Endometrial microvascular endothelial cells (primary cell): ENCODE data around the gene RAB7B. TPM values are rescaled to one million over a fixed set of nuclear protein-coding genes. Genes with fewer than 3 reads are reported as not detected.

Experiments used
- in situ Hi-C: cut with HindIII; loops from 2 replicates; pipeline ENCODE4 v1.10.0; 2017; ENCODE audit warnings: low sequenced_read_pairs, low pct_unique_long_range_greater_than_20kb; ENCODE audit errors: inconsistent ontology term
- total RNA-seq: library from RNA; depleted of rRNA; stranded (reverse); fragments of >200 nt; gene quantifications from one replicate; pipeline ENCODE4 v1.2.3, GENCODE V29; 2015; ENCODE audit errors: inconsistent ontology term

RAB7B gene
- total RNA-seq, 1 donor from 2014 or later, result not detected

DNA sequence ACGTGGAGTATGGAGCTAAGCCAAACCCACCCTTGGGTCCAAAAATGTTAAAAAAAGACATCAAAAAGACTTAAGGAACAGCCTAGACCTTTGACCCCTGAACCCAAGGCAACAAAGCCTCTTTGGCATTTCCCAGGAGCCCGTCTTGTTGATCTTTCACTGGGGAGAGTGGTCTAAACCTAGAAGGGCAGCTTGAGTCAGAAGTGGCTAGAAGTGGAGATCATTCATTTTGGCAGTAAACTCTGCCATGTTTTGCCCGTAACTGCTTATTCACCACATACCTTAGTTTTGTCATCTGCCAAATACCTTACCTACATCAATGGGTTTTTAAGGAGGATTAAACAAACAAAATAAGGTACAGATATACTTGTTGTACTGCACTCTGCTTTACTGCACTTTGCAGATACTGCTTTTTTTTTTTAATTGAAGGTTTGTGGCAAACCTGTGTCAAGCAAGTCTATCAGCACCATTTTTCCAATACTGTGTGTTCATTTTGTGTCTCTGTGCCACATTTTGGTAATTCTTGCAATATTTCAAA is 22.2 kb upstream of the RAB7B start:
- in situ Hi-C loops, result no loop called here

GRCh38 chr1:206023695-206024094 is 20.5 kb upstream of the RAB7B start, which contains the start of gene CTSE:
Gene CTSE (minus strand): TSS chr1:206023895. CDS start chr1:206023791, 104 bp downstream.
- in situ Hi-C loops, result no loop called here

- in situ Hi-C loops, result no loop called here
These were observed 19.6 kb upstream of the RAB7B start for GRCh38 chr1:206022766-206023165.

DNA sequence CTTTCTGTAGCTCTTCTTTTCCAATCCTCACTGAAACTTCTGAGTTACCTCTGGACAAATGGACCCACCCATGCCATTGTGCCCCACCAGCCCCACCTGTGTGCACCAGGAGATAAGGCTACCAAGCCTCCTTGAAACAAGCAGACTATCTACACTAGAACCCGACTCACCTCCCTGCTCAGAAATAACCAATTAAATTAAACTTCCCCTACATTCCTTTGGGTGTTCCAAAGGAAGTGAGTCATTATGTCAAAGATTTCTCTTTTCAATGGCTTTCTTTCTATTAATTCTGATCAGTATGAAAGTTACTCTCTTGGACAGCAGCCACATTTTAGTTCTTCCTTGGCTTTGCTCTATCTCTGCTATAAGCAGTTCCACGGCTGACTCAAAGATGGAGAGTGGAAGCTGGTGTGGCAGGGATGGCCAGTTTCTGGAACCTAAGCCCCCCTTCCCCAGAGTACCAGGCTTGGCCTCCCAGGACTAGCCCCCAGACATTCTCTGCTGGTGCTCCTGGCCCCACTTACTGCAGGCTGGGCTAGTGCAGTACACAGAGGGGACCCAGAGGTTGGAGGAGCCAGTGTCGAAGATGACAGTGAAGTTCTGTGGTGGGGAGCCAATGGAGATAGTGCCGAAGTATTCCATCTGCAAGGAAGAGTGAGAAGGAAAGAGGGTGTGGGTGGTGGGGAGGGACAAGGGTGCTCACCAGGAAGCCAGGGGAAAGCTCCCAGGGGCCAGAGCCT is 18.6 kb upstream of the RAB7B start:
- in situ Hi-C loops, result no loop called here

DNA sequence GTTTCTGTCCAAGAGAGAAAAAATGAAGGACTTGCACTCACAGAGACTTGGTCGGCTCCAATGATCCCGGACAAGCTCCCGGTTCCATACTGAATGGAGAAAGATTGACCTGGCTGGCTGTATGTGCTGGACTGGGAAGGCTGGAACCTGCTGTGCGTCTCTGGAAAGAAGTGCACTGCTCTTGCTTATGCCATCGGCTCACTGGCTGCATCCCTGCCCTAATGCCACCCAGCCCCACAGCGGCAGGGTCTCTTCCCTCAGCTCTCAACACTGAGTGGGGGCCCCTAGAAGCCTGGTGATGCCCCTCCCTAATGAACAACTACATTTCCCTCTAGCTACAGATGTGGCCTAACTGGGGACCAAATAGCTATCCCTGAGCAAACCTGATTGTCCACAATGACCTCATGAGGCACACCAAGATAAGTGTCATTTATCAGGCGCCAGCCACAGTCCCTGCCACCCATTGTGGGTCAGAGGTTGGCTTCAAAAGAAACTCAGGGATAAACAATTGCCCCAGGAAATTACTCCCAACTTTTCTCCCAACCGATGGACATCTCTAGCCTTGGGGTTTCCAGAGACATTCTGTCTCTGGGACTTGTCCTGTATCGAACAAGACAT is 17.9 kb upstream of the RAB7B start:
- in situ Hi-C loops, result no loop called here

DNA sequence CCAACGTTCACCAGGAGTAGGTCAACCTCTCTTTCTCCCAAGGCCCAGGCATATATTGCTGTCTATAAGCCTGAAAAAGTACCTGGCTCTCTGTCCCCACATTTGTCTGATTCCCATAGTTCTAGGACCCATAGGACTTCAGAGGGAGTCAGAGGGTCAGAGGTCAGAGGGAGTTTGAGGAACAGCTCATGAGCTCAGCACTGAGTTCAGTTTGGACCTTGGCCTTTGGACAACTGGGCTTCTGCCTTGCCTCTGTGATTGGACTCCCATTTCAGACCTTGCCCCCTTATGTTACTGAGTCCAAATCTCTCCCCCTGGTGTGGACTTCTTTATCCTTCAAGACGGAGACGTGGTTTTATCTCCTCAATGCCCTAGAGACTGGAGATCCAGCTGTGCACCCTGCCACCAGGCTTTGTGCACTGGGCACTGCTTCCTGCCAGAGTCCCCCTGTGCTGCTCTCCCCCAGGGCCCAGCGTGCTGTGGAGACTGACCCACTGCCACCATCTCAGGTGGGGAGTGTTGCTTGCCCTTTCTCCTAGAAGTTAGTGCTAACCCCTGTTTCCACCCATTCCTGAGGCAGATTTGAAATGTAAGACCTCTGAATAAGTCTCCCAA is 17.3 kb upstream of the RAB7B start:
- in situ Hi-C loops, result no loop called here

GRCh38 chr1:206015071-206015470 is 11.9 kb upstream of the RAB7B start:
- in situ Hi-C loops, result no loop called here

- in situ Hi-C loops, result no loop called here
These were observed 11.4 kb upstream of the RAB7B start for GRCh38 chr1:206014601-206015000.

DNA sequence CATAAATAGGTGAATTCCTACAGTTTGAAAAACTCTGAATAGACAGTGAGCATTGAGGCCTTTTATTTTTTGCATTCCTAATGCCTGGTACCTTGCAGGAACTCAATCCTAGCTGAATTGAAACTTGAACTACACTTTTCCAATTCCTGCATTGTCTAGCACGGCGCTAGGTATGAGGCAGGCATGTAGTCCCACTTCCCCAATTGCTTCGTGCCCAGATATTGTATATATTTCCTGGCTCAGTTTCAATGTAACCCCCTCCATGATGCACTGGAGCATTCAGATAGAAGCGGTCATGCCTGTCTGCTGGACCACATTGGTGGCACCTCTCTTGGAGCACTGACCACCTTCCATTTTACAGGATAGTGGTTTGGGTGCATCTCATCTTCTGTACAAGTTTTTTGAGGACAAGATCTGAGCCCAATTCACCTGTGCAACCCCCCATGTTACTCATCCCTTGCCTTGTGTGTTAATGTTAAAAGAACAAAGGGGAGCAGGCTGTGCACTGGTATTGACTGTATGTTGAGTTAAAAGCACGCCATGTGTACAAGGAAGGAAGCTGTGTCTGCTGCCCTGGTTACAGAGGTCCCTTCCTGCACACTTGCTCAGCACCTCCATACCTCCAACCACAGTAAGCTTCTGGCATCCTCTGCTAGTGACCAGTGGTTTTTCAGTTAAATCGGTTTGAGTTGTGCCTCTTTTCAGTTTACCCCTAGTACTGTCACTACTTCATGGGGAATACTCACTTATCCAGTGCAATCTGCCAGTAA is 10.0 kb upstream of the RAB7B start:
- in situ Hi-C loops, result no loop called here

DNA sequence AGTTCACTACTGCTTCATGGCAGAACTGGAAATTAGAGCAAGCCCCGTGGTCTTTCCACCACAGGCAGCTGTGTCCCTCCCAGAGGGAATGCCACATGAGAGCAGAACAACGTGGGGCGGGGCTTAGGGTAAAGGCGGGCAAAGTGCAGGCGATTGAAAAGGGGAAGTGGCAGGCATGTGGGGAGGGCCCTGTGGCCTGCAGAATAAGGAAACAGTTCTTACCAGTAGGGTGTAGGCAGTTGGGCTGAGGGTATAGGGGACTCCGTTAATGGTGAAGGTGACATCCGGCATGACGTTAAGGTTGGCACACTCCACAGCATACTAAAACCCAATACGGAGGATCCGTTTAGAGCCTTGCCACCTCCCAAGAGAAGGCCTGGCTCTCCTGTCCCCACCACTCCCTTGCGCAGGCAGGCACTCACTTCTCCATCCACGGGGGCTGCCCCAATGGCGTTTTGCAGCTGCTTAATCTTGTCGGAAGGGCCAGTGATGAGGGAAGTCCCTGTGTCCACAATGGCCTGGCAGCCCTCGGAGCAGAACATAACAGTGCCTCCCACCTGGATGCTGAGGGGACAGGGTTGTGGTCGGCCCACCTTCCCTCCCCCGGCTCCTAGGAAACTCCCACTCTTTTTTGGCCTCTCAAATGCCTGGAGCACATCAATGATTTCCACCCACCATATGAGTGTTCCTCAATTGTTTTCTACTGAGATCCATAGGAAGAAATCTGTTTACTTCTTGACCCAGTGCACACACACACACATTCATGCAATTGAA is 9.1 kb upstream of the RAB7B start:
- in situ Hi-C loops, result no loop called here

DNA sequence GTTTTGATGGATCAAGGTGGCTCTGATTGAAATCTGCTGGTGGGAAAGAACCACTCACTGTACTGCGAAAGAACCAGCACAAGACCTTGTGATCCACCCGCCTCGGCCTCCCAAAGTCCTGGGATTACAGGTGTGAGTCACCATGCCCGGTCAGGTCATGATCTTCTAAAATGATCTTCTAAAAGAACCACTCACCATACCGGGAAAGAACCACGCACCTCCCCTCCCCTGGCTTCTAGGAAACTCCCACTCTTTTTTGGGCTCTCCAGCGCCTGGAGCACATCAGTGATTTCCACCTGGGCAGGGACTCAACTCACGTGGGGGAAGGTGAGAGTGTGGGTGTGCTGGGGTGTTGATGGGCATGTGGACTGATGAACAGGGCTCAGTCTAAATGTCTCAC is 7.9 kb upstream of the RAB7B start:
- in situ Hi-C loops, result no loop called here

- in situ Hi-C loops, result no loop called here
These were observed 6.9 kb upstream of the RAB7B start for GRCh38 chr1:206010060-206010459.

DNA sequence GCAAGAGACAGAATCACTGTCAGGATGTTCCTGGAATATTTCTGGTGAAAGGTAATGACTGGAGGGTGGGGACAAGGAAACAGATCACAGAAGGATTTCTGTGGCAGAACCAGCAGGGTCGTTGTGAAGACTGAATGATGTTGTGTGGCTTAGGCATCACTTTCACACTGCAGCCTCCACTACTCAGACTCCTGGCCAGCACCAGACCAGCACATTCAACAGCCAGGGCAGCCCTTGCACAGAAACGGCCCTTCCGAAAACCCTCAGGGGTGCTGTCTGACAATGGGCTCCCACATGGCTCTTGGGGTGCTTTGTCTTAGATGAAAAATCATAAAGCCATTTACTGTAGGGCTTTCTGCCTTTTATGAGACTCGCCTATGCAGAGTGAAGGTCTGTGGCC is 3.8 kb upstream of the RAB7B start:
- in situ Hi-C loops, result no loop called here

GRCh38 chr1:206005778-206006180 is 2.6 kb upstream of the RAB7B start:
- in situ Hi-C loops, result no loop called here

DNA sequence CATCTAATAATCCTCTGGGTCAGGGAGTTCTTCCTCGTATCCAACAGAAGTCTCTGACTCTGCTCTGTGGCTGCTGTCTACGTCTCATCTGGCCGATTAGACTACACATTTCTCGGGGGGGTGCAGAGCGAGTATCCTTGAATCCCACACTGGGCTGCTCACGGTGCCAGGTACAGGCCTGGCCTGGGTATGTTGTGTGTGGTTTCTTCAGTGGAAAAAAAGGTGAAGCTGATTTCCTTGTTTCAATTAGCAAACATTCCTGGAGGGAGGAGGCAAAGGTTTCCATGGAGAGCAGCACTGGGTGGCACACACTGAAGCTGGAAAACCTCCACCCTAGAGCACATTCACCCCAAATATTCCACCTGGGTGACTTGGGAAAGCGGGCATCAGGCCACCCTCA is 2.0 kb upstream of the RAB7B start:
- in situ Hi-C loops, result no loop called here

GRCh38 chr1:206004826-206005225 is 1.6 kb upstream of the RAB7B start:
- in situ Hi-C loops, result no loop called here

- in situ Hi-C loops, result no loop called here
These were observed 932 bp upstream of the RAB7B start for GRCh38 chr1:206003854-206004800.

DNA sequence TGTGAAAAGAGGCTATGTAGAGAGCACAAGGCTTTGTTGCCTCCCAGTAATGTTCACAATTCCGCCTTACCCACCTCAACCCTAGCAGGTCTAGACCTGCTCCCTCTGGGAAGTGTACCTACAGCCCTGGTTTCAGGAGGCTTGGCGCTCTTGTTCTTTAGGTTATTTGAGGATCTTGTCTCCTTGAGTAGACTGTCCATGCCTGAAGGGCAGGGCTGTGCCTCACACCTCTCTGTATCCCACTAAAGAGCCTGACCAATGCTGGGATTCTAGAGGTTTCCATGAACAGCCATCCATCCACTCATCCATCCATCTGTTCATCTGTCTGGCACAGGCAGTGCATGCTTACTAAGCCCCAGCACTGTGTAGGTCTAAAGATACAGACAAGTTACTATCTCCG is 1.0 kb downstream of the RAB7B start:
- in situ Hi-C loops, result no loop called here
